ENCODE results near the gene TPD52L1.

DNA sequence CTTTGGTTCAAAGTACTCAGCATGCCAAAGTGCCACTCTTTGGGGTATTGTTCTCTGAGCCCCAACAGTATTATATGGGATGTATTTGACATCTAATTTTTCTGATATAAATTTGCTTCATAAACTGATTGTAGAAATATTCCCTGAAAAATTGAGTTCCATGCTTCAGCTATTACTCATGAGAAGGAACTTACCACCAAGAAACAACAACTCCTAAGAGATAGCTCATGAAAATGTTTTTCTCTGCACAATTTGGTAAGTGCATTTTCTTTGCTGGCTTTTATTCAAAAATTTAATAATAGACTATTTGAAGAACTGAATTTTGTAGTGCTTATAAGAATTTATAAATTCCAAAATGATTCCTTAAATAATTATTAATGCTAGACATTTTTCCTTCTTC lies 12.8 kb upstream of the TPD52L1 start:
- TF ChIP-seq, protein P1, sequence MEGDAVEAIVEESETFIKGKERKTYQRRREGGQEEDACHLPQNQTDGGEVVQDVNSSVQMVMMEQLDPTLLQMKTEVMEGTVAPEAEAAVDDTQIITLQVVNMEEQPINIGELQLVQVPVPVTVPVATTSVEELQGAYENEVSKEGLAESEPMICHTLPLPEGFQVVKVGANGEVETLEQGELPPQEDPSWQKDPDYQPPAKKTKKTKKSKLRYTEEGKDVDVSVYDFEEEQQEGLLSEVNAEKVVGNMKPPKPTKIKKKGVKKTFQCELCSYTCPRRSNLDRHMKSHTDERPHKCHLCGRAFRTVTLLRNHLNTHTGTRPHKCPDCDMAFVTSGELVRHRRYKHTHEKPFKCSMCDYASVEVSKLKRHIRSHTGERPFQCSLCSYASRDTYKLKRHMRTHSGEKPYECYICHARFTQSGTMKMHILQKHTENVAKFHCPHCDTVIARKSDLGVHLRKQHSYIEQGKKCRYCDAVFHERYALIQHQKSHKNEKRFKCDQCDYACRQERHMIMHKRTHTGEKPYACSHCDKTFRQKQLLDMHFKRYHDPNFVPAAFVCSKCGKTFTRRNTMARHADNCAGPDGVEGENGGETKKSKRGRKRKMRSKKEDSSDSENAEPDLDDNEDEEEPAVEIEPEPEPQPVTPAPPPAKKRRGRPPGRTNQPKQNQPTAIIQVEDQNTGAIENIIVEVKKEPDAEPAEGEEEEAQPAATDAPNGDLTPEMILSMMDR (IDR thresholded peaks at IDR 0.05): no peak
- TF ChIP-seq POLR2A (IDR thresholded peaks at IDR 0.05): no peak

Measured in right lobe of liver (tissue), 4 donors.